Uterus (tissue), 4 donors: Measurements from ENCODE around the gene KRT34. TPM values are rescaled to one million over a fixed set of nuclear protein-coding genes. Genes with fewer than 3 reads are reported as not detected.
"Not testable (repeated sequence)": the region's sequence is repeated elsewhere in the genome, so short reads cannot be mapped to it uniquely, and the experiment has no call there.

Source experiments
- DNase-seq, 2 donors: peaks; one replicate each; pipeline ENCODE4 v3.0.0-alpha.2; 2019 to 2020
- H3K27ac ChIP-seq, 2 donors: fragments of 200-600 bp; sonication (generic); 1 replicate in 1 of 2; 2 replicates in 1 of 2; pipeline ENCODE4 v1.5.1; 2016 to 2018
- H3K27me3 ChIP-seq, 2 donors: fragments of 200-600 bp; sonication (generic); one replicate each; pipeline ENCODE4 v1.5.1; 2018 to 2019; ENCODE audit warnings: control low read depth in 1 of 2
- H3K36me3 ChIP-seq, 2 donors: fragments of 200-600 bp; sonication (generic); one replicate each; pipeline ENCODE4 v1.5.1; 2019; ENCODE audit warnings: control low read depth in 1 of 2
- H3K4me1 ChIP-seq, 2 donors: fragments of 200-600 bp; sonication (generic); one replicate each; pipeline ENCODE4 v1.5.1; 2018 to 2019; ENCODE audit warnings: control low read depth in 1 of 2
- H3K4me3 ChIP-seq, 2 donors: fragments of 200-600 bp; sonication (generic); 1 replicate in 1 of 2; 2 replicates in 1 of 2; pipeline ENCODE4 v1.5.1; 2018 to 2019; ENCODE audit warnings: mild to moderate bottlenecking in 1 of 2
- H3K9me3 ChIP-seq, 2 donors: fragments of 200-600 bp; sonication (generic); one replicate each; pipeline ENCODE4 v1.5.1; 2019; ENCODE audit warnings: control low read depth in 1 of 2
- CTCF ChIP-seq, 4 experiments: fragments of 200-600 bp in 2 of 4; fragments of 450-650 bp in 2 of 4; sonication (generic) in 2 of 4; IDR thresholded peaks; one replicate each; pipeline ENCODE4 v1.5.1; 2016 to 2019; ENCODE audit warnings: antibody characterized with exemption in 4 of 4, mild to moderate bottlenecking in 2 of 4, moderate library complexity in 1 of 4
- POLR2A ChIP-seq, 2 donors: fragments of 450-650 bp; IDR thresholded peaks; one replicate each; pipeline ENCODE4 v1.6.1; 2016; ENCODE audit warnings: antibody characterized with exemption in 2 of 2, mild to moderate bottlenecking in 1 of 2, moderate library complexity in 1 of 2
- intact Hi-C: fragments of 100-400 bp; cut with DNase I; formaldehyde crosslinking; loops from one replicate; pipeline ENCODE4 v1.15.1; 2023; ENCODE audit warnings: low total_unique reads
- total RNA-seq, 4 donors: library from RNA; depleted of rRNA in 3 of 4; stranded (reverse); fragments of >200 nt in 3 of 4; gene quantifications; one replicate each; pipeline versions ENCODE4 v1.1.0 to v1.2.4, GENCODE V29; 2014 to 2023
- donor health status: DM: yes; HTN: yes; CAD: no.

Gene KRT34
- total RNA-seq, 4 donors from 2014 or later: 0.28 TPM; not detected in 3

- H3K27me3 ChIP-seq: no peaks in the 10 kb centered on the region
- TF ChIP-seq CTCF (IDR thresholded peaks at IDR 0.05) (no peak), POLR2A (IDR thresholded peaks at IDR 0.05) (no peak)
Measured at GRCh38 chr17:41363881-41364280, 18.2 kb downstream of the KRT34 start.

DNA sequence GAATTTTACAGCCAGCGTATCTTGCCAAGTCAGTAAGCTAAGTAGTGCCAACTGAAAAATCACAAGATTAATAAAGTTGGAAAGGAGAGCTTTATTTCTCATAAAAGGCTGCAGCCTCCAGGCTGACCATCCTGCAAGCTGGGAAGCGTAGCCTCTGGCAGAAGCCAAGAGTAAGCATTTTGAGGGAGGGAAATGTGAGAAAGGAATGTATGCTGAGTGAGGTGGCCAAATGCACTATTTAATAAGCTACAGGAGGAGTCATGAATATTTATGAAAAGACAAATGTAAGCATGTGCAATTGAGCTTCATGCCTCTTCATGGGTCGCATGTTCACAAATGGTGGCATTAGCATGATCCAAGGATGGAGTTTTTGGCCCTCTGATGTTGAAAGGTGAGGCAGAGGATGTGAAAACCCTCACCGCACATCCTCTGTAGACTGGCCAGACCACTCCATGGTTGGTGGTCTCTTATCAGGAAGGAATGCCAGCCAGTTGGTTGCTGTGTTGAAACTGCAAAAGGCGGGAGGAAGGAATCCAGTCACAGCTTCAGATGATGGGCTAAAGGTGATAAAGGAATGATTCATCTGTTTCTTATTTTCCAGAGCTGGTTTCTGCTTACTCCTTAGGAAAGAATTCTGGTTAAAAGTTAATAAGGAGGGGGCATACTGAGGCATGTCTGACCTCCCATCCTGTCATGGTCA lies 21.7 kb downstream of the KRT34 start:
- Histone ChIP-seq H3K9me3 (no peaks in the 10 kb centered on the region), H3K4me3 (no peak overlapping the region), H3K27me3 (no peaks in the 10 kb centered on the region), H3K4me1 (no peaks in the 10 kb centered on the region), H3K27ac (no peak overlapping the region), H3K36me3 (no peaks in the 10 kb centered on the region)
- no peak for DNase-seq
- intact Hi-C loops: no loop called here
- TF ChIP-seq CTCF (IDR thresholded peaks at IDR 0.05) (no peak), POLR2A (IDR thresholded peaks at IDR 0.05) (no peak)

More at GRCh38 chr17:41363881-41364280, 18.2 kb downstream of the KRT34 start:
- H3K4me3 ChIP-seq: no peak overlapping the region
- no peaks in the 10 kb centered on the region for H3K9me3 ChIP-seq
- DNase-seq: no peak
- H3K36me3 ChIP-seq: no peaks in the 10 kb centered on the region
- H3K27ac ChIP-seq: no peak overlapping the region
- H3K4me1 ChIP-seq: no peaks in the 10 kb centered on the region
- intact Hi-C loops: no loop called here

- intact Hi-C loops: no loop called here
- TF ChIP-seq POLR2A (IDR thresholded peaks at IDR 0.05): no peak
- no peak for TF ChIP-seq CTCF (IDR thresholded peaks at IDR 0.05)
Measured at GRCh38 chr17:41354536-41354935, 27.6 kb downstream of the KRT34 start.

DNA sequence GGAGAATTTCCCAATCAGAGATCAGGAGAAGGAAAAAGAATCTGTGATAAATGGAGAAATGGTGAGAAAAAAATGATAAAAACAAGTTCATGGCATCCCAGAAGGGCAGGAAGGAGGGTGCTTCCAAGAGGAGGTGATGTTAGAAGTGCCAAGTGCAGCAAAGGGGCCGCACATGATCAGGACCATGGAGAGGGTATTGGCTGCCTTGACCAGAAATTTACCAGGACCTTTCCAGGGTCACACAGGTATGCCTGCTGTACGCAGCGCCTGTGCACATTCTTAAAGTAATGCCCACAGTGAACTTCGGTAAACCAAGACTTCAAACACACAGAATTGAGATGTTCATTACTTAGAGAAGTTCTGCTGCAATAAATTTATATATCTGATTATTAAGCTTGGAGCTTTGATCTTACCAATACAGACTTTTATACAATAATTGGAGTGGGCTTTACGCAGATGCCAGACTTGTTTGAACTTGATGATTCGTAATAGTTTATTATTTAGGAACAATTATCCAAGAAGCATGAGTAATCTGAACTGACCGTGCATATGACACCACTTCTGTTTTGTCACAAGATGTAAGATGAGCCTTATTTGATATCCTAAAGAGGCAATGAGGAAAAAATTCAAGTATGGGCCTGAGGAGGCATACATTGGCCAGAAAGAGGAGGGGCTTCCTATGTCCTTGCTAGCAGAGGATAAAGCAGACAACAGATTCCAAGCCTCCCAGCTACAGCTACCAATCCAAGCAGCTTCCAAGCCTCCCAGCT lies 29.3 kb downstream of the KRT34 start:
- H3K4me1 ChIP-seq: no peaks in the 10 kb centered on the region
- H3K4me3 ChIP-seq: no peak overlapping the region
- no peak for DNase-seq
- no peak overlapping the region for H3K27ac ChIP-seq
- no peaks in the 10 kb centered on the region for H3K36me3 ChIP-seq
- no peaks in the 10 kb centered on the region for H3K9me3 ChIP-seq
- intact Hi-C loops: no loop called here
- H3K27me3 ChIP-seq: no peaks in the 10 kb centered on the region
- no peak for TF ChIP-seq POLR2A (IDR thresholded peaks at IDR 0.05)
- no peak for TF ChIP-seq CTCF (IDR thresholded peaks at IDR 0.05)

More at GRCh38 chr17:41354536-41354935, 27.6 kb downstream of the KRT34 start:
- H3K36me3 ChIP-seq: no peaks in the 10 kb centered on the region
- H3K4me3 ChIP-seq: no peak overlapping the region
- H3K27me3 ChIP-seq: no peaks in the 10 kb centered on the region
- H3K27ac ChIP-seq: no peak overlapping the region
- no peaks in the 10 kb centered on the region for H3K4me1 ChIP-seq
- DNase-seq: no peak
- H3K9me3 ChIP-seq: no peaks in the 10 kb centered on the region

GRCh38 chr17:41351177-41351576 lies 30.9 kb downstream of the KRT34 start:
- H3K27me3 ChIP-seq: no peaks in the 10 kb centered on the region

GRCh38 chr17:41350381-41350878 lies 31.7 kb downstream of the KRT34 start, which contains the start of gene KRT33A:
TSS of gene KRT33A (minus strand) at chr17:41350828. CDS start at chr17:41350767, 61 bp downstream.
- H3K4me3 ChIP-seq, intact Hi-C loops: not testable (repeated sequence)

More at GRCh38 chr17:41351177-41351576, 30.9 kb downstream of the KRT34 start:
- Histone ChIP-seq H3K36me3 (no peaks in the 10 kb centered on the region), H3K4me1 (no peaks in the 10 kb centered on the region), H3K9me3 (no peaks in the 10 kb centered on the region), H3K4me3 (no peak overlapping the region), H3K27ac (no peak overlapping the region)
- TF ChIP-seq CTCF (IDR thresholded peaks at IDR 0.05) (no peak), POLR2A (IDR thresholded peaks at IDR 0.05) (no peak)
- intact Hi-C loops: no loop called here
- no peak for DNase-seq

More at GRCh38 chr17:41350381-41350878, 31.7 kb downstream of the KRT34 start, which contains the start of gene KRT33A:
- not testable (repeated sequence) for H3K27me3 ChIP-seq, H3K4me1 ChIP-seq, H3K36me3 ChIP-seq, H3K9me3 ChIP-seq, H3K27ac ChIP-seq, DNase-seq
